ENCODE results near the gene NEK3.
"Not testable (repeated sequence)": the region's sequence is repeated elsewhere in the genome, so short reads cannot be mapped to it uniquely, and the experiment has no call there.

NEK3 gene

DNA sequence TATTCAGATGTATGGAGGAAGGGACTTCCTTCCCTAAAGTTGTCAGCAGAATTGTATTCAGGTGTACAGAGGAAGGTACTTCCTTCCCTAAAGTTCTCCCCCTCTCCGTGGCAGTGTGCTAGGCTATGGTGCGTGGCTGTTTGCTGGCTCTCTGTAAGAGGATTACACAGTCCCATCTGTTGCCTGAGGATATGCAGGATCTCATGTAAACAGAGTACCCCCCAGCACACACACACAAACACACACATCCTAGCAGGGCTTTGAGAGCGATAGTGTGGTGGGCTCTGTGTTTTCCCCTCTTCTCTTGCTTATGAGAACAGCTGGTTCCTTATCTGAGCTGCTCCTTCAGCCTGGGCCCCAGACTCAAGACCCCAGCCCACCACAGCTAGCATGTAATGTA, 40.8 kb downstream of the NEK3 start:
- DNase-seq (ENCODE audit: low read depth), result no peak

DNA sequence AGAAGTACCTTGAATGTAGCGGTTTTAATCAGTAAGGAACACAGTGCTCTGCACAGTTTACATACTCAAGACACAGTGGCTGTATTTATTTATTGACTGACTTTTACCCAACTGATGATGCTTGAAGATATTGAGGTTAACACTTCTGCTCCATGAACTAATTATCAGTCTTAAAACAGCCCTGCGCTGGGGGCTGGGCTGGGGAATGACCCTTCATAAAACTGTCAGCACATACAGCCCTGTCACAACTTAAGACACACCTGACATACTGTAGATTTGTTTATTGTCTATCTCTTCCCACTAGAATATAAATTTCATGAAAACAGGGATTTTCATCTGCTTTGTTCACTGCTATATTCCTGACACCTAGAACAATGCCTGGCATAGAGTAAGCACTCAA, 41.3 kb downstream of the NEK3 start:
- no peak for DNase-seq (ENCODE audit: low read depth)

DNA sequence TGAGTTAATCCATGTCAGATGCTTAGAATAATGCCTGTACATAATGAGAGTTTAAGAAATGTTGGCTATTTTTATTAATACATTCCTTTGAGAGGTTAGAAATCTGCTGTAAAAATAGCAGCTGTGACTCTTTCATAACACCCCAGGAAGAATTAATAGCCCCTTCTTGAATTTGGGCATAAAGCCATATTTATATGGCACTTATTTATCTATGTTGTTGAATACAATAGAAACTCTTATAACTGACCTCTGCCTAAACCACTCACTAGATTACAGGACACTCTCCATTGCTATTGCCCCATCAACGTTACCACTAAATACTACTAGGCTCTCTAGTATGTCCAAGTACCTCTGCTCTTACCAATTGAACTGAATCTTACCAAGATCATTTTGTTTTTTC, 46.8 kb downstream of the NEK3 start:
- DNase-seq (ENCODE audit: low read depth), result no peak

DNA sequence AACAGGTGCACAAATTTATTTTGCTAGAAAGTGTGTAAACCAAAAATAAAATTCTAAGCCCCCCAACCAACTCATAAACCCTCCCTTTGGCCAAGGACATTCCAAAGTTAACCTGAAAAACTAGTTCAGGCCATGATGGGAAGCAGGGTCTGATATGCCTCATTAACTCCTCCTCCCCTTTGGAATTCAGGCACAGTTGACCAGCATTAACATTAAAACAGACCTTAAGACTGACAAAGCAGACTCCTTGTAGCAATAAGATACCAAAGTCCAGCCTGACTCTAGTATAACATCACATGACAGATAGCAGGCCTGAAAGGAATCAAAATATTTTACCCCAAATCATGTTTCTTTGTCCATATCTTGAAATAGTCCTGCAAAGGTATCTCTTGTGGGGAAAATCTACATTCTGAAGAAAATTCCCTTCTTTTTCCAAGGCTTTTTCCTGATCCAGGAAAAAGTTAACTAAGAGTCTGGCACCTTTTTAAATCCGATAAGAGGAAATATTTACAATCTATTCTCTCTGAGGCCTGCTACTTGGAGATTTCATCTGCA, 50.2 kb downstream of the NEK3 start:
- no peak for DNase-seq (ENCODE audit: low read depth)

DNA sequence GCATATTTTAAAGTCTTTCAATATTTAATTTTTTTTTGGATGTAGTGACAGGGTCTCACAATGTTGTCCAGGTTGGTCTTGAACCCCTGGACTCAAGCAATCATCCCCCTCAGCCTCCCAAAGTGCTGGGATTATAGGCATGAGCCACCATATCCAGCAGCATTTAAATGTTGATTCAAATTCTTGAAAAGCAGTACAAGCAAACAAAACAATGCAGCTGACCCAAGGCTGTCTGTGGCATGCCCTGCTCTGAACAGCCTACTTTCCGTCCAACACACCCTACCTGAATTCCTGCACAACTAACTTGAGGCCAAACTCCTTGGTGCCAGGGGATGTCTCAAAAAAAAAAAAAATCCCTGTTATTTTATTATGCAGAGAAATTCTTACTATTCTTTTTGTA, 53.6 kb downstream of the NEK3 start:
- DNase-seq (ENCODE audit: low read depth), result no peak

DNA sequence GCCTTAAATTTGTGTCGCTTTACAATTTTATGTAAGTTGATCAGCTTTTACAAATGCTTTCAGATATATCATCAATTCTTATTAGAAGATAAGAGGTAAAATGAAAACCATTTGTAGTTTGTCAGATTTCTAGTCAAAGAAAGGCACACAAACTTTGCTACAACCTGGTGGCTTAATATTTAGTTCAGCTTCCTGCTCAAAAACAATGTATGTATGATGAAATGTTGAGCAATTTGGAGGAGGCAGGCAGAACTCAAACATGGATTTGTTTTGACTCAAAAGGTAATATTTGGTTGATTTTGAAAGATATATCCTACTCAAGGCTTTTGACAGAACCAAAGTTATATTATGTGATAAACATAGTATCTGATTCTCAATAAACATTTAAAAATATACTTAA, 54.8 kb downstream of the NEK3 start:
- peak; percentile 47 for DNase-seq (ENCODE audit: low read depth)

DNA sequence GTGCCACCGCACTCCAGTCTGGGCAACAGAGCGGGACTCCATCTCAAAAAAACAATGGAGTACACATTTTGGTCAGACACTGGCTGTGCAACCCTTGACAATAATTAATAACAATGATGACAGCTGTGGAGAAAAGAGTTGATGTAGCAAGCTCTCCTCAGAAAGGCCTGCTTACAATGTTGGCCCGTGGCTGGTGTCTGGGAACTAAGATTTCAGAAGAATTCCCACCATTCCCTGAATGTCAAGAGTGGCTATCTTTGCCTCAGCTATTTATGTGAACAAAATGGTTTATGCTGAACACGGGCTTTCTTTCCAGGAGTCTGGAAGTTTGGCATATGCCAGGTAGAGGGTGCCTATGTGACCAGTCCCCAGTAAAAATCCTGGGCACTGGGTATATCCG, 56.0 kb downstream of the NEK3 start:
- no peak for DNase-seq (ENCODE audit: low read depth)

DNA sequence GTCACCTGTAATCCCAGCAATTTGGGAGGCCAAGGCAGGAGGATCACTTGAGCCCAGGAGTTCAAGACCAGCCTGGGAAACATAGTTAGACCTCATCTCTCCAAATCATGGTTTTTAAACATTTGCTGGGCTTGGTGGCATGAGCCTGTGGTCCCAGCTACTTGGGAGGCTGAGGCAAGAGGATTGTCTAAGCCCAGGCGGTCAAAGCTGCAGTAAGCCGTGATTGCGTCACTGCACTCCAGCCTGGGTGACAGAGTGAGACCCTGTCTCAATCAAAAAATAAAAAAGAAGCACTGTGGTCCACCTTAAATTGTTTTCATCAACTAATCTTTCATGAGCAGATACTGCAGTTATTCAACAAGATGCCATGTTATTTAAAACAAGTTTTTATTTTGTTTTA, 57.0 kb downstream of the NEK3 start:
- DNase-seq (ENCODE audit: low read depth), result not testable (repeated sequence)

DNA sequence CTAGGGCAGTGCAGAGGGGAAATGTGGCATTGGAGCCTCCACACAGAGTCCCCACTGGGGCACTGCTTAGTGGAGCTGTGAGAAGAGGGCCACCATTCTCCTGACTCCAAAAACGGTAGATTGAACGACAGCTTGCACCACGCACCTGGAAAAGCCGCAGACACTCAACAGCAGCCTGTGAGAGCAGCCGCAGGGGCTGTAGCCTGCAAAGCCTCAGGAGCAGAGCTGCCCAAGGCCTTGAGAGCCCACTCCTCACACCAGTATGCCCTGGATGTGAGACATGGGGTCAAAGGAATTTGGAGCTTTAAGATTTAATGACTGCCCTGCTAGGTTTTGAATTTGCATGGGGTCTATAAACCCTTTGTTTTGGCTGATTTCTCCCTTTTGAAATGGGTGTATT, 62.2 kb downstream of the NEK3 start:
- no peak for DNase-seq (ENCODE audit: low read depth)

DNA sequence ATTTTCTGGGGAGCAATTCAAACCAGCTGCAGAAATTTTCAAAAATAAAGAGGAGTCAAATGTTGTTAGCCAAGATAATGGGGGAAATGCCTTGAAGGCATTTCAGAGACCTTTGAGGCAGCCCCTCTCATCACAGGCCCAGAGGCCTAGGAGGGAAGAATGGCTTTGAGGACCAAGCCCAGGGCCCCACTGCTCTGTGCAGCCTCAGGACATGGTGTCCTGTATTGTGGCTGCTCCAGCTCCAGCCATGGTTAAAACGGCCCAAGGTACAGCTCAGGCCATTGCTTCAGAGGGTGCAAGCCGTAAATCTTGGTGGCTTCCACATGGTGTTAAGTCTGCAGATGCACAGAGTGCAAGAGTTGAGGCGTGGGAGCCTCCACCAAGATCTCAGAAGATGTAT, 62.6 kb downstream of the NEK3 start:
- no peak for DNase-seq (ENCODE audit: low read depth)

DNA sequence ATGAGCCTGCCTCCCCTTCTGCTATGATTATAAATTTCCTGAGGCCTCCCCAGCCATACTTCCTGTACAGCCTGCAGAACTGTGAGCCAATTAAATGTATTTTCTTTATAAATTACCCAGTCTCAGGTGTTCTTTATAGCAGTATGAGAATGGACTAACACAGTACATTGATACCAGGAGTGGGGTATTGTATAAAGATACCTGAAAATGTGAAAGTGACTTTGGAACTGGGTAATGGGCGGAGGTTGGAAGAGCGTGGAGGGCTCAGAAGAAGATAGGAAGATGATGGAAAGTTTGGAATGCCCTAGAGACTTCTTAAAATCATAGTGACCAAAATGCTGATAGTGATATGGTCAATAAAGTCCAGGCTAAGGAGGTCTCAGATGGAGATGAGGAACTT, 63.3 kb downstream of the NEK3 start:
- no peak for DNase-seq (ENCODE audit: low read depth)

DNA sequence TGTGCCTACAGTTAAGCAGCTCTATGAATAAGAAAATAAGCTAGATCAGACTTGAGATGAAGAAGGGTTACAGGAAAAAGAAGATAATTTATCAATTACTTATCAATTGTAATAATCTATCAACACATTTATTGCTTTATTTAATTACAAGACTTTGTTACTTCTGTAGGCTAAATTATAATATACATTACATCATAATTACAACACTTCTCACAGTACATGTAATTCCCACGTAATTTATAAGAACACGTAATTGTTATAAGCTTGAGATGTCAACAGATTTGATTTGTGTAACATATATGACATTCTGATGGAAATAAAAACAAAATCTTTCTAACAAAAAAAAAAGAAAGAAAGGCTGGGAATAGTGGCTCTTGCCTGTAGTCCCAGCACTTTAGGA, 67.3 kb downstream of the NEK3 start:
- DNase-seq (ENCODE audit: low read depth), result no peak

DNA sequence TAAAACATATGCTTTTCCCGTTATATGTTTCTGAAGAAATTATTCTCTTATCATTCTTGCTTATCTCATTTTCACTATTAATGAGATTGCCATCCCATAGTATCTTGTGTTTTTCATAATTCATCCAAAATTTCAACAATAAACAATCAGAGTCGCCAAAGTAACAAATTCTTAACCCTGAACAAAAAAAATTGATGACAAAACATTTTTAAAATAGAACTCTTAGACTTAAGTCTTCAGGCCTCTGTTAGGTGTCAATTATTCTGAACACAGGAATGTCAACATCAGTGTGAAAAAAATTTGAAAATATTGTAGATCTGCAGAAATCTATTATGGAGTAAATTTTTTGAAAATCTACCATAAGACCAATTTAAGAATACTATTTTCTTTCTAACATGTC, 67.9 kb downstream of the NEK3 start:
- no peak for DNase-seq (ENCODE audit: low read depth)

DNA sequence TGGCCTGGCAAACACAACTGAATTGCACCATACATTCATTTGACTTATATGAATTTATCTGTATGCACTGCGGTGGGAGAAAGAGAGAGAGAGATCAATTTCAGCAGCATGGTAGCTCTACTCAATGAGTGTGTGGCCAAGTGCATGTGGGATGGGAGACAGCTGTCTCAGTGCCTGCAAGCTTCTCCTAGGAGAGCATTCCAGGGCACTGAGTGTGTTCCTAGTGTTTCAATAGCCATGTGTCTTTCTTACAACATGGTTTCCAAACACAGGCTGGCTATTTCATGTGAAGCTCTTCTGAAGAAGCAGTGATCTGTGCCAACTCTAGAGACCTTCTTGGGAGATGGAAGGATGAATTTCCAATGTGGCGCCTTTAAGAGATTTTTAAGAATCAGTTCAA, 74.0 kb downstream of the NEK3 start:
- peak; percentile 13 for DNase-seq (ENCODE audit: low read depth)

DNA sequence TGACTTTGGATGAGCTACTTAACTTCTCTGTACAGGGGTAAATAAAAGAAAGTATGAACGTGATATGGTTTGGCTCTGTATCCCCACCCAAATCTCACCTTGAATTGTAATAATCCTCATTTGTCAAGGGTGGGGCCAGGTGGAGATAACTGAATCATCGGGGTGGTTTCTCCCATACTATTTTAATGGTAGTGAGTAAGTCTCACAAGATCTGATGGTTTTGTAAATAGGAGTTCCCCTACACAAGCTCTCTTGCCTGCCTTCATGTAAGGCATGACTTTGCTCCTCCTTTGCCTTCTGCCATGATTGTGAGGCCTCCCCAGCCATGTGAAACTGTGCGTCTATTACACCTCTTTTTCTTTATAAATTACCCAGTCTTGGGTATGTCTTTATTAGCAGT, 74.4 kb downstream of the NEK3 start:
- DNase-seq (ENCODE audit: low read depth), result not testable (repeated sequence)

Measured in fibroblast of the conjunctiva (primary cell).